HG02981 (cell line): ENCODE measurements around the gene SMAD7.

ENCODE experiments used
- ATAC-seq: cut with Tn5 transposase; IDR thresholded peaks from one replicate; pipeline ENCODE4 v1.9.1; 2021; ENCODE audit warnings: mild to moderate bottlenecking, moderate library complexity; ENCODE audit not compliant: unreplicated experiment

The SMAD7 gene

DNA sequence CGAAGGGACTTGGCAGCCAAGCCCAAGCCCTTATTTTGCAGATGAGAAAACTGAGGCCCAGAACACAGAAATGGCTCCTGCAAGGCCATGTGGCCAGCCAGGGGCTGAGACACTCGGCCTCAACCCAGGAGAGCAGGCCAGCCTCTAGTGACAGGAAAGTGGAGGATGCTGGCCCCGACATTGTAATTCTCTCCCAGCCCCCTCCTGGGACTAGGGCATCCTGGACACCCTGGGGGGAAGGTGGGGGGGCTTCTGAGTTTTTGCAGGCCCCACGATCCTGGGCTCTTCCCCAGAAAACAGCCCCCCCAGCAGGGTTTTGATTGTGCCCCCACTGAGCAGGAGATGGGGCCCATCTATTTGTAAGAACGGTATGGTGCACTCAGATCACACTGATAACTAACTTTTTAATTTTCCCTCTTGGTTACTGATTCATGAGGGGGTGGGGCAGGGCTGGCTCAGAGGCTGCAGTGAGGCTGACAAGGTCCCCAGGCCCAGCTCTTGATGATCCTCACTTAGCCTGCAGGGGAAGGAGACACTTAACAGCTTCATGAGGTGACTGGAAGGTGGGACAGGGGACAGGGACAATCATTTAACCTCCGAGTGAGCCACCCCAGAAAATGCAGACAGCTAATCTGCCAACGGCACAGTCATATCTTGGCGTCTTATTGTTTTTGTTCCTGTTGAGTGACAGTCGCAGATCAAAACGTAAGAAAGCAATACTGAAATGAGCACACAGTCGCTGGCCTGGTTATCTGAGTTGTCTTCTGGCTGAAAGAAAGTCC, 18.9 kb downstream of the SMAD7 start:
- peak; percentile 38 for ATAC-seq

DNA sequence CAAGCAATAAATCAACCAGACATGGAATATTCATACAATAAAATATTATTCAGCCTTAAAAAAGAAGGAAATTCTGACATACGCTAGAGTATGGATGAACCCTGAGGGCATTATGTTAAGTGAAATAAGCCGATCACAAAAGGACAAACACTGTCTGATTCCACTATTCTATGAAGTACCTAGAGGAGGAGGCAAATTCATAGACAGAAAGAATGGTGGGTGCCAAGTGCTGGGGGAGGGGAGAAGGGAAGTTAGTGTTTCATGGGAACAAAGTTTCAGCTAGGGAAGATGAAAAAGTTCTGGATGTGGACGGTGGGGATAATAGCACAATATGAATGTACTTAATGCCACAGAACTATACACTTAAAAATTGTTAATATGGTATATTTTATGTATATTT, 19.8 kb downstream of the SMAD7 start:
- no peak for ATAC-seq

DNA sequence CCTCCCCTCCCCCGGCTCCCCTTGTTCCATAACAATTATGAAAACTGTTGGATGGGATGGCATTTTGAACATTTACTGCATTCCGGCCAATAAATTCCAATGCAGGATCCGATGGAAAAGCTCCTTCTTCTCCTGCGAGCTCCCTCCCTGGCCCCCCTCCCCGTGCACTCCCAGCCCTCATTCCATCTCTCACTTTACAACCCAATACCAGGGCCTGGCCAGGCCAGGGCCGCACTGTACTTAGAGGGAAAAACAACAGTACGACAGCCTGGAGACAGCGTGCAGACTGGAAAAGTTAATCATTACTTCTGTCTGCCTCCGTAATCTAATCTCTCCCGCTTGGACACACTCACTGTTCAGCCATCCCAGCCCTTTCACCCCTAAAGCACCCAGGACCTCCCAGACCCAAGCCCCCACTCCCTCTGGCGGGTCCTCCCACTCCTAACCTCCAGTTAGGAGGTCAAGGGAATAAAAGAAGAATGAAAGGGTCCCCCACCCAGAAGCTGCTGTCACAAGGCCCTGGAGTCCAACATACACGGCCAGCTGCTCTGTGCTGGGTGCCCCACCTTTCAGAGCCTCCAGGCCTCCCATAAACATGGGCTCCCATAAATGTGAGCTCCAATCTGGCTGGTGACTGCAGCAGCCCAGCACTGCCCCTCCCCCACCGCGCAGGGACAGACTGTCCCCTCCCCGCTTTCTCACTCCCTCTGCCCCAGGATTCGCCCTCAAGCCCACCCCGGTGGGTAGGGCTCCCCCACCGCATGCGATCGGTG, 20.6 kb downstream of the SMAD7 start:
- no peak for ATAC-seq

GRCh38 chr18:48929212-48929612, 21.6 kb downstream of the SMAD7 start:
- ATAC-seq = no peak

DNA sequence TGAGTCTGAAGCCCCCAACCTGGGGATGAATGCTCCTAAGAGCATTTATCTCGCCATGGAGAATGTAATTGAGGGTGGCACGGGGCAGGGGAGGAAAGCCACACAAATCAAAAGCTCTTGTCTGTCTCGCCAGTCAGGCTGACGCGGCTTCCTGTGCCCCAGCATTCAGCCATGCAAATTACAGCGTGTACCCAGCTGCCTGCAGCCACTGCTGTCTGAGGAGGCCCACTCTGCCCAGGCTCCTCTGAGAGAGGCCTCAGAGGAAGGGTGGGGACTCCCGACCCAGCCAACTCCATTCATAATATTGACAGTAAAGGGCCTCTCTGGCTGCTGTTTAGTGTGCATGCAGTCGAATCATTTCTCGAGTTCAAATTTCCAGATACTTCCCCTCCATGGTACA, 22.0 kb downstream of the SMAD7 start:
- ATAC-seq = peak; percentile 52

DNA sequence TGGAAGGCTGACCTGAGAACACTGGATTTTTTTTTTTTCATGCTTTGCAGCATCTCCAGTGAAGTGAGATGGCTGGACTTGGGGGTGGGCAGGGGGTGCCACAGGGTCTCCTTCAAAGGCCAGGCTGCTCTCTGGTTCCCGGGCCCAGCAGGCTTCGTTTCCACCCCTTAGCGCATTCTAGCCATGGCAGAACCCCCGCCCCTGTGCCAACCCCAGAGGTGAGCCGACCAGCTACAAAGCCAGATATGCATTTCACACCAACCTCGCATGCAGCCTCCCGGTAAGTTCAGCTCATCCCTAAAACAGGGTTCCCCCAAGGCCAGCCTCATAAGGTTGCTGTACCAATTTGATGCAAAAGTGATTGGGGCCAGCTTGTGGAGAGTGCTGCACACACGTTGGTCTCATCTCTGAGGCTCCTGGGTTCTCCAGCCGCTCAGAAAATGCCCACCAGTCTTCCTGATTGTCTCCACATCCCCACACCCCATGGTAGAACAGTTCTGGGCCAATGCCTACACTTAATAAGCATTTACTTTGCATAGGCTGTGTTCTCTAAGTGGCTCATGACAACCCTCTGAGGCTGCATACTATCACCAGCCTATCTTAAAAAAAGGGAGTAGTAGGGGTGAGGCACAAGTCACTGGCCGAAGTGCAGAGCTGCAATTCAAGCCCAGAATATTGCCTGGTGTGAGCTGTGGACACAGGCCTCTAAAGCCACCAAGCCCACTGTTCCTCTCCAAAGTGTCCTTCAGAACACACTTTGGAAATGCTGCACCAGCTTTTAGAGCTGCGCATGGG, 23.3 kb downstream of the SMAD7 start:
- no peak for ATAC-seq

GRCh38 chr18:48926420-48926857, 24.3 kb downstream of the SMAD7 start:
- ATAC-seq = no peak

GRCh38 chr18:48925491-48925780, 25.3 kb downstream of the SMAD7 start:
- no peak for ATAC-seq

- no peak for ATAC-seq
Measured at GRCh38 chr18:48924630-48925490, 25.9 kb downstream of the SMAD7 start.

DNA sequence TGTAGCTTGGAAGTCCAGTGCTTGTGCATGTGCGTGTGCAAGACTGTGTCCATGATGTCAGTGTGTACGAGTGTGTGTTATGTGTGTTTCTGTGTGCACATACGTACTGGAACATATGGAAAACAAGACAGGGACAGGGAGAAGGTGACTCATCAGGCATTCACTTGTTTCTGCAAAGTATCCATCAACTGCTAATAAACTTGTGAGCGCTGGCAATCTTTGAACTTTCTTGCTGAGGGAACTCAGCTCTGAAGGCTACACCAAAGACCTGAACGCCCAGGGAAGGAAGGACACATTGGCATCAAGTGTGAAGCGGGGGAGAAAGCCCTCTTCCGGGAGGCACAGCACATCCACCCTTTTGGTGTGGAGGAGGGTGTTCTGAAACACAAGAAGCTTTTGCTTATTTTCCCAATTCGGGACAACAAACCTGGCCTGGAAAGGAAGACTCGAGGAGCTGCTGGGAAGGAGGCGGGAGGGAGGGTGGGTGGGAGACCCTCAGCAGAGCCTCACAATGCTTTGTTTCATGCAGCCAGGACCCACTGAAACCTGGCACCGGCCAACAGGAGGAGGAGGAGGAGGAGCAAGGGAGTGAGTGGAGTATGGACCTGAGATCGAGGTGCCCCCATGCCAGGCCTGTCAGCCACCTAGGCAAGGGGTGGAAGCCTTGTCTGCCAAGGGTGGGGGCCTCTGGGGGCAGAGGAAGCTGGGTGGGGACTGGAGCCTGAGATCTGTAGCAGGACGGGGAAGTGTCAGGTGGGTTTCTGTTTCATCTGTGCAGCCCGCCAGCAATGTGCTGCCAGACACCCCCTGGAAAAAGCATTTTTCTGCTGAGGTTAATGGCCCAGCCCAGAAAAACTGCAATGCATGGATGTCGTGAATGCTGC, 26.8 kb downstream of the SMAD7 start:
- ATAC-seq = peak; percentile 49

- no peak for ATAC-seq
Measured at GRCh38 chr18:48922801-48923730, 27.7 kb downstream of the SMAD7 start.

- ATAC-seq = no peak
Measured at GRCh38 chr18:48922226-48922800, 28.5 kb downstream of the SMAD7 start.

GRCh38 chr18:48921305-48922225, 29.2 kb downstream of the SMAD7 start:
- no peak for ATAC-seq

DNA sequence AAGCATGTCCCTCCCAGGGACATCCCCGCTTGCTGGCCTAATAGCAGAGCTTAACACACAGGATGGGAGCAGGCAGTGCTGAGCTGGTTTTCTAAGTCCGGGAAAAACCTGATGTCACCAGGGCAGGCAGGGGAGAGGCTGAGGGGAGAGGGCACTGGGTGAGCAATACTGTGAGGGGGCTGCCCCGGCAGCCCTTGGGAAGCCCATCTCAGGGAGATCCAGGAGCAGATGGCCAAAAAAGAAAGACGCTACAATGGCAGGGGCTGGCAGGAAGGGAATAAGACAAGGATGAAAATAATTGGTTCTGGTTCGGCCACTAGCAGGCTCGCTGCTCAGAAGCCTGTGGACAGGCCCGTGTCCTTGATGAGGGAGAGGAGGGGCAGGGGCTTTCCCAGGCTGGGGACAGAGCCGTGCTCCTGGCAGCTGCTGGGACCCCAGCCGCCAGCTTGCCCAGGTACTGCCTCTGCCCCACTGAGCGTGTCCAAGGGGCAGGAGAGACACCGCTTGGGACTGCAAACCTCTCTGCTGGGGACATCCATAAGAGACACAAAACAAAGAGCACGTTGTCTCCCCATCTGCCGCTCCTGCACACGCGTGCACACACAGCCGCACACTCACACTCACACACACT, 30.2 kb downstream of the SMAD7 start:
- no peak for ATAC-seq

- no peak for ATAC-seq
Measured at GRCh38 chr18:48919547-48919946, 31.2 kb downstream of the SMAD7 start.

GRCh38 chr18:48918660-48919456, 31.9 kb downstream of the SMAD7 start:
- no peak for ATAC-seq
